RWPE2 (cell line): ENCODE measurements around the gene RNF130.

Source experiments
- ATAC-seq: fragments of 200-7000 bp; cut with Tn5 transposase; 3 replicates; pipeline ENCODE4 v1.9.1; 2021; ENCODE audit warnings: low read depth
- DNase-seq: peaks from one replicate; pipeline ENCODE4 v3.0.0-alpha.2; 2020; ENCODE audit warnings: low spot score
- H3K27ac ChIP-seq: fragments of 450-650 bp; 2 replicates; pipeline ENCODE4 v1.5.1; 2017; ENCODE audit warnings: mild to moderate bottlenecking; ENCODE audit not compliant: poor library complexity, severe bottlenecking
- H3K27me3 ChIP-seq: fragments of 250-450 bp; sonication (Bioruptor Pico); 2 replicates; pipeline ENCODE4 v1.5.1; 2021; ENCODE audit warnings: mild to moderate bottlenecking, moderate library complexity; ENCODE audit not compliant: insufficient read depth, poor library complexity, severe bottlenecking
- H3K36me3 ChIP-seq: fragments of 250-450 bp; sonication (Bioruptor Pico); 2 replicates; pipeline ENCODE4 v1.5.1; 2020; ENCODE audit warnings: low read depth, mild to moderate bottlenecking, moderate library complexity
- H3K4me1 ChIP-seq: fragments of 250-450 bp; sonication (Bioruptor Pico); 2 replicates; pipeline ENCODE4 v1.5.1; 2021; ENCODE audit warnings: mild to moderate bottlenecking, moderate library complexity; ENCODE audit not compliant: insufficient read depth, poor library complexity, severe bottlenecking
- H3K4me3 ChIP-seq: fragments of 250-450 bp; sonication (Bioruptor Pico); 2 replicates; pipeline ENCODE4 v1.5.1; 2021; ENCODE audit warnings: mild to moderate bottlenecking, moderate library complexity; ENCODE audit not compliant: severe bottlenecking
- H3K9me3 ChIP-seq: fragments of 250-450 bp; sonication (Bioruptor Pico); 2 replicates; pipeline ENCODE4 v1.5.1; 2021; ENCODE audit warnings: mild to moderate bottlenecking, moderate library complexity; ENCODE audit not compliant: severe bottlenecking
- CTCF ChIP-seq: fragments of 450-650 bp; IDR thresholded peaks from one replicate; pipeline ENCODE4 v1.5.1; 2017; ENCODE audit warnings: mild to moderate bottlenecking, moderate library complexity; ENCODE audit not compliant: poor library complexity, severe bottlenecking

Gene RNF130

GRCh38 chr5:179953987-179954386 lies 117.6 kb downstream of the RNF130 start:
- no peaks in the 10 kb centered on the region for H3K9me3 ChIP-seq
- no peaks in the 10 kb centered on the region for H3K27me3 ChIP-seq
- no peak overlapping the region for H3K4me3 ChIP-seq
- no peak for TF ChIP-seq CTCF
- ATAC-seq (no peak), DNase-seq (no peak)
- no peak overlapping the region for H3K27ac ChIP-seq
- no peaks in the 10 kb centered on the region for H3K4me1 ChIP-seq
- H3K36me3 ChIP-seq, result no peaks in the 10 kb centered on the region

GRCh38 chr5:179936976-179937681 lies 134.4 kb downstream of the RNF130 start:
- DNase-seq (no peak), ATAC-seq (no peak)
- no peak for TF ChIP-seq CTCF
- Histone ChIP-seq H3K9me3 (no peaks in the 10 kb centered on the region), H3K27me3 (peaks cover 4% of the 10 kb centered on the region), H3K36me3 (no peaks in the 10 kb centered on the region), H3K27ac (no peak overlapping the region), H3K4me1 (no peaks in the 10 kb centered on the region), H3K4me3 (no peak overlapping the region)

GRCh38 chr5:179930788-179931473 lies 140.6 kb downstream of the RNF130 start:
- H3K4me1 ChIP-seq, result no peaks in the 10 kb centered on the region
- no peaks in the 10 kb centered on the region for H3K9me3 ChIP-seq
- no peak overlapping the region for H3K27ac ChIP-seq
- TF ChIP-seq CTCF, result no peak
- DNase-seq (no peak), ATAC-seq (no peak)
- H3K27me3 ChIP-seq, result no peaks in the 10 kb centered on the region
- no peak overlapping the region for H3K4me3 ChIP-seq
- no peaks in the 10 kb centered on the region for H3K36me3 ChIP-seq

- Histone ChIP-seq H3K4me1 (no peaks in the 10 kb centered on the region), H3K9me3 (no peaks in the 10 kb centered on the region), H3K36me3 (no peaks in the 10 kb centered on the region), H3K27me3 (no peaks in the 10 kb centered on the region), H3K27ac (no peak overlapping the region), H3K4me3 (no peak overlapping the region)
- DNase-seq, result no peak
- no peak for ATAC-seq
- TF ChIP-seq CTCF, result no peak
Observed at GRCh38 chr5:179927824-179928223, 143.7 kb downstream of the RNF130 start.

- ATAC-seq, result no peak
Observed at GRCh38 chr5:179926657-179927056, 144.9 kb downstream of the RNF130 start.

More at GRCh38 chr5:179926657-179927056, 144.9 kb downstream of the RNF130 start:
- Histone ChIP-seq H3K27me3 (no peaks in the 10 kb centered on the region), H3K36me3 (no peaks in the 10 kb centered on the region), H3K9me3 (no peaks in the 10 kb centered on the region), H3K4me1 (no peaks in the 10 kb centered on the region), H3K27ac (no peak overlapping the region), H3K4me3 (no peak overlapping the region)
- TF ChIP-seq CTCF, result no peak
- DNase-seq, result no peak
